ENCODE results near the gene KRTAP24-1. TPM values are rescaled to one million over a fixed set of nuclear protein-coding genes. Genes with fewer than 3 reads are reported as not detected.

The KRTAP24-1 gene
- total RNA-seq: not detected
- not detected for polyA plus RNA-seq

GRCh38 chr21:30282850-30283249 is at the start of gene KRTAP24-1:
KRTAP24-1 (minus strand) TSS chr21:30282950; CDS start chr21:30282932, 18 bp downstream.
- H3K4me3 ChIP-seq (ENCODE audit: low read depth in 1 of 3, low read length in 3 of 3): no peak within 1 kb of the TSS
- H3K36me3 ChIP-seq (ENCODE audit: control insufficient read depth in 4 of 4, insufficient read depth in 3 of 4, low read depth in 1 of 4, low read length in 3 of 4): no peaks in the 10 kb centered on the region
- H3K27me3 ChIP-seq (ENCODE audit: control insufficient read depth in 4 of 4, insufficient read depth in 4 of 4, low read length in 3 of 4): peaks cover 0 to 2% (median 0%) of the 10 kb centered on the region in 4 donors
- H3K9me3 ChIP-seq (ENCODE audit: control insufficient read depth in 4 of 4, low read length in 3 of 4): peaks cover 0 to 4% (median 0%) of the 10 kb centered on the region in 4 donors
- DNase-seq (ENCODE audit: low spot score): no peak
- 43% methylated on average over 3 of the region's 3 CpGs for WGBS
- TF ChIP-seq MAX (IDR thresholded peaks at IDR 0.05) (no peak), RXRA (IDR thresholded peaks at IDR 0.05) (no peak), FOXA1 (IDR thresholded peaks at IDR 0.05) (no peak), CTCF (IDR thresholded peaks at IDR 0.05; ENCODE audit: low read depth, low read length, missing input control) (no peak), FOXA2 (IDR thresholded peaks at IDR 0.05) (no peak), RAD21 (IDR thresholded peaks at IDR 0.05) (no peak), SP1 (IDR thresholded peaks at IDR 0.05) (no peak), JUND (IDR thresholded peaks at IDR 0.05) (no peak)
- no peaks in the 10 kb centered on the region for H3K4me1 ChIP-seq (ENCODE audit: control insufficient read depth in 4 of 4, insufficient read depth in 4 of 4, low read length in 3 of 4)
- H3K27ac ChIP-seq (ENCODE audit: low read depth in 1 of 2, low read length in 2 of 2): no peak within 1 kb of the TSS
- no peak within 1 kb of the TSS for H3K9ac ChIP-seq (ENCODE audit: low read depth in 1 of 2, low read length in 2 of 2)

- DNase-seq (ENCODE audit: low spot score): no peak
- H3K9me3 ChIP-seq (ENCODE audit: control insufficient read depth in 4 of 4, low read length in 3 of 4): peaks cover 0 to 7% (median 1%) of the 10 kb centered on the region in 4 donors
- TF ChIP-seq CTCF (IDR thresholded peaks at IDR 0.05; ENCODE audit: low read depth, low read length, missing input control) (no peak), SP1 (IDR thresholded peaks at IDR 0.05) (no peak), RAD21 (IDR thresholded peaks at IDR 0.05) (no peak), NR2F2 (IDR thresholded peaks at IDR 0.05) (no peak), GABPA (IDR thresholded peaks at IDR 0.05 in 1 of 2, conservative IDR thresholded peaks at IDR 0.05 in 1 of 2) (no peak), FOXA1 (IDR thresholded peaks at IDR 0.05) (no peak), EGR1 (IDR thresholded peaks at IDR 0.05; ENCODE audit: low read depth in 2 of 2) (no peak), TAF1 (conservative IDR thresholded peaks at IDR 0.05) (no peak)
- no peaks in the 10 kb centered on the region for H3K4me1 ChIP-seq (ENCODE audit: control insufficient read depth in 4 of 4, insufficient read depth in 4 of 4, low read length in 3 of 4)
- H3K9ac ChIP-seq (ENCODE audit: low read depth in 1 of 2, low read length in 2 of 2): no peak overlapping the region
- no peak overlapping the region for H3K4me3 ChIP-seq (ENCODE audit: low read depth in 1 of 3, low read length in 3 of 3)
- no peaks in the 10 kb centered on the region for H3K36me3 ChIP-seq (ENCODE audit: control insufficient read depth in 4 of 4, insufficient read depth in 3 of 4, low read depth in 1 of 4, low read length in 3 of 4)
- 74% methylated on average over 4 of the region's 4 CpGs for WGBS
- no peak overlapping the region for H3K27ac ChIP-seq (ENCODE audit: low read depth in 1 of 2, low read length in 2 of 2)
- H3K27me3 ChIP-seq (ENCODE audit: control insufficient read depth in 4 of 4, insufficient read depth in 4 of 4, low read length in 3 of 4): peaks cover 0 to 3% (median 0%) of the 10 kb centered on the region in 4 donors
These were observed 46.6 kb upstream of the KRTAP24-1 start for GRCh38 chr21:30329203-30329875.

GRCh38 chr21:30326390-30326789 is 43.6 kb upstream of the KRTAP24-1 start:
- DNase-seq (ENCODE audit: low spot score): no peak
- TF ChIP-seq ATF3 (IDR thresholded peaks at IDR 0.05): no peak
- TF ChIP-seq RXRA (IDR thresholded peaks at IDR 0.05): no peak
- no peak for TF ChIP-seq NR2F2 (IDR thresholded peaks at IDR 0.05)
- TF ChIP-seq HNF4G (IDR thresholded peaks at IDR 0.05): no peak
- no peak for TF ChIP-seq HNF4A (conservative IDR thresholded peaks at IDR 0.05)
- TF ChIP-seq YY1 (IDR thresholded peaks at IDR 0.05): no peak
- no peak for TF ChIP-seq JUND (IDR thresholded peaks at IDR 0.05)
- no peak for TF ChIP-seq TAF1 (conservative IDR thresholded peaks at IDR 0.05)
- no peak for TF ChIP-seq MAX (IDR thresholded peaks at IDR 0.05)
- no peak for TF ChIP-seq FOXA1 (IDR thresholded peaks at IDR 0.05)
- no peak for TF ChIP-seq CTCF (IDR thresholded peaks at IDR 0.05; ENCODE audit: low read depth, low read length, missing input control)
- TF ChIP-seq EGR1 (IDR thresholded peaks at IDR 0.05; ENCODE audit: low read depth in 2 of 2): no peak
- no peak for TF ChIP-seq RAD21 (IDR thresholded peaks at IDR 0.05)
- no peak for TF ChIP-seq FOXA2 (IDR thresholded peaks at IDR 0.05)
- no peak for TF ChIP-seq GABPA (IDR thresholded peaks at IDR 0.05 in 1 of 2, conservative IDR thresholded peaks at IDR 0.05 in 1 of 2)

More at GRCh38 chr21:30326390-30326789, 43.6 kb upstream of the KRTAP24-1 start:
- H3K27ac ChIP-seq (ENCODE audit: low read depth in 1 of 2, low read length in 2 of 2): no peak overlapping the region
- no peak overlapping the region for H3K4me3 ChIP-seq (ENCODE audit: low read depth in 1 of 3, low read length in 3 of 3)
- no peak overlapping the region for H3K9ac ChIP-seq (ENCODE audit: low read depth in 1 of 2, low read length in 2 of 2)
- no peaks in the 10 kb centered on the region for H3K27me3 ChIP-seq (ENCODE audit: control insufficient read depth in 4 of 4, insufficient read depth in 4 of 4, low read length in 3 of 4)
- H3K36me3 ChIP-seq (ENCODE audit: control insufficient read depth in 4 of 4, insufficient read depth in 3 of 4, low read depth in 1 of 4, low read length in 3 of 4): no peaks in the 10 kb centered on the region
- H3K4me1 ChIP-seq (ENCODE audit: control insufficient read depth in 4 of 4, insufficient read depth in 4 of 4, low read length in 3 of 4): no peaks in the 10 kb centered on the region
- H3K9me3 ChIP-seq (ENCODE audit: control insufficient read depth in 4 of 4, low read length in 3 of 4): peaks cover 0 to 7% (median 1%) of the 10 kb centered on the region in 4 donors

All from liver (tissue), 9 donors.